HG02973 (cell line): ENCODE measurements around the gene ANKRD11.
"Not testable (repeated sequence)": the region's sequence is repeated elsewhere in the genome, so short reads cannot be mapped to it uniquely, and the experiment has no call there.

Experiments
- ATAC-seq: cut with Tn5 transposase; IDR thresholded peaks from one replicate; pipeline ENCODE4 v1.9.1; 2021; ENCODE audit warnings: moderate library complexity; ENCODE audit not compliant: unreplicated experiment

The ANKRD11 gene

GRCh38 chr16:89334988-89335802 lies 155.2 kb downstream of the ANKRD11 start:
- no peak for ATAC-seq

DNA sequence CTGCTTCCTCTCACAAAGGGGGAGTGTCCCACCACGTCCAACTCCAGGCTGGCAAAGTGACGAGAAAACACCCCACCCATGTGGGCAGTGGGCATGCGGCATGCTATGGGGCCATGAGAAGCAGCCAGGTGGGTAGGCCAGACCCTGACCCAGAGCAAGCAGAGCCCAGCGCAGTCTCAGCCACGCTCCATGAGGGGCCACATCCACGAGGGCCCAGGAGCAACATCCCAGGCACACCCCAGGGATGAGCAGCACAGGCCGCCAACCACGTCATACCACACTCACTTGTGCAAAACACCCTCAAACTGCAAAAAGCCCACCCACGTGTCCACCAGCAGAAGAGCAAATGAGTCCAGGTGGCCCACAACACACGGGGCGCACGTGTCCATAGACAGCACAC lies 155.9 kb downstream of the ANKRD11 start:
- no peak for ATAC-seq

GRCh38 chr16:89334050-89334449 lies 156.3 kb downstream of the ANKRD11 start:
- ATAC-seq, result no peak

DNA sequence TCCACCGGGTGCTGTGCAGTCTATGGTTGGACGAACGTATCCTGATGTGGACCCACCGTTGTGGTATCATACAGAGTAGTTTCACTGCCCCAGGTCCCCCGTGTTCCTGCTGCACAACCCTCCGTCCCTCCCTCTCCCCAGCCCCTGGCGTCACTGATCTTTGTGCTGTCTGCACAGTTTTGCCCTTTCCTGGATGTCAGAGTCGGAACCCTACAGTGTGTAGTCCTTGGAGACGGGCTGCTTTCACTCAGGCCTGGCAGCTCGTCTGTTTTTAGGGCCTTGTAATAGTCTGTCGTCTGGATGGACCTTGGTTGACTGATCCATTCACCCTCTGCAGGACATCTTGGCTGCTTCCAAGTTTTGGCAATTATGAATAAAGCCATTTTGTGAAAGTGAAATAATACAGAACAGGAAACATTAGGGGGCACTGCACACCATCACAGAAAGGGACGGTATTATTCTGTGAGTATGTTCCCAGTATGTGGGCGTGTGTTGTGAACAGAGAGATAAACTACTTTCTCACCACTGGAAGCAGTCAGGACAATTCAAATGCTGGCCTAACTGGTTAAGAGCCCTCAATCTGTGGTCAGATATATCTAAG lies 156.9 kb downstream of the ANKRD11 start:
- not testable (repeated sequence) for ATAC-seq

DNA sequence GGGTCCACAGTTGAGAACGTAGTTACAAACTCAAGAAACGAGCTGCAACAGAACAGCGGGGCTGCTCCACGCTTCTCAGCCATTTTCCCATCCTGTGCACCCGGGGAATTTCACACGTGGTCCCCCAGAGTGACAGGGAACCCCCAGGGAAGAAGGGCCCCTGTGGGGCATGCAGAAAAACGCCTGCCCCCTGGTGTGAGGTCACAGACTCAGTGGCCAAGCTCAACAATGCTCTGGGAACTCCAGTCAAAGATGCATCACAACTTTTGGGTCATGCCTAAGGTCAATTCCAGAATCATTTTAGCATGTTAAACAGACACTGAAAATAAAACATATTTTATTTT lies 157.5 kb downstream of the ANKRD11 start:
- ATAC-seq, result no peak

- no peak for ATAC-seq
Measured at GRCh38 chr16:89332243-89332901, 158.0 kb downstream of the ANKRD11 start.

DNA sequence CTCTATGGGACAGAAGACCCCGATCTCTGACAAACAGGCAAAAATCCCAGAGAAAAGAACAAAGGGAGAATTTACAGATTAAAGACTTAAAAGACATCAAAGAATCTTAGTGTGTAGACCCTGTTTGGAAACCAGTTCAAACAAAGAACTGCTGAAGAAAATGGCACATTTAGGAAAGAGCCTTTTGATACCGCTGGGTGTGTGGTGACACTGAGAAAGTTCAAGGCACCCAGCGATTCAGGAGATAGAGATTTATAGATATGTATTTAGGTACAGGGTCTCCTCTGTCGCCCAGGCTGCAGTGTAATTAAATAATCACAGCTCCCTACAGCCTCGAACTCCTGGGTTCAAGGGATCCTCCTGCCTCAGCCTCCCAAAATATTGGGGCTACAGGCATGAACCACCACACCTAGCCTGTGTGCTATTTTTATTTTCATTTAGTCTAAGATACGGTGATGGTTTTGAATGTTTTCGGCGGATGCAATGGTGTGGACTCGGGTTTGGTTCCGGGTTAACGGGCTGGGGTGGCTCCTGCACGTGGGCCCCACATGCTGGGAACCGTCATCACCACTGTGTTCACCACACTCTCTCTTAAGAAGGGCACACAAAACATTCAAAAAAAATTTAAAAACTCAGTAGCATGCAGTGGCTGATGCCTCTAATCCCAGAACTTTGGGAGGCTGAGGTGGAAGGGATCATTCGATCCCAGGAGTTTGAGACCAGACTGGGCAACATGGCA lies 158.8 kb downstream of the ANKRD11 start:
- no peak for ATAC-seq

DNA sequence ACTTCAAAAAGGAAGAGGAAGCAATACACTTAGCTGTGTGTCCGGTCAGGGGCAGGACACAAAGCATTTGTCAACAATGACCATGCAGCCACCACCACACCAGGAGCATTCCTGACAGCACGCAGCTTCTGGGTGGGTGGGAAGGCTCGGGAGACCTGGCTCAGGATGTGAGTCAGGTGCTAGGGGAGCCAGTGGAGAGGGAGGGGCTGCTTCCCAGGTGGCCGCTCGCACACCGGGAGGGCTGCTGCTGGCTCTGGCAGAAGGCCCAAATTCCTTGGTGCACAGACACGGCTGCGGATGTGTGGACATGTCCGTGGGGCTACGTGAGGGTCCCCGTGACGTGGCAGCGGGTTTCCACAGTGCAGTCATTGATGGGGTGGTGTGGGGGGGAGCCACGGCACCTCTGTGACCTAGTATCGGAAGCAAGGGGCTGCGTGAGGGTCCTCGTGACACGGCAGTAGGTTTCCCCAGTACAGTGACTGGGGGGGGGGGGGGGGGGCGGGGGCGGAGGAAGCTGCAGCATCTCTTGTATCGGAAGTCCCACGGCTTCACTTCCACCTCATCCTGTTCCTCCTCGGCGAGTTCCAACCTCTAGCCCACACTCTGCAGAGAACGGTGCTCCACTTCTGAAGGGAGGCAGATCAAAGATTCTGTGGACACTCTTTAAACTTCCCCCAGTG lies 160.0 kb downstream of the ANKRD11 start:
- ATAC-seq, result no peak

DNA sequence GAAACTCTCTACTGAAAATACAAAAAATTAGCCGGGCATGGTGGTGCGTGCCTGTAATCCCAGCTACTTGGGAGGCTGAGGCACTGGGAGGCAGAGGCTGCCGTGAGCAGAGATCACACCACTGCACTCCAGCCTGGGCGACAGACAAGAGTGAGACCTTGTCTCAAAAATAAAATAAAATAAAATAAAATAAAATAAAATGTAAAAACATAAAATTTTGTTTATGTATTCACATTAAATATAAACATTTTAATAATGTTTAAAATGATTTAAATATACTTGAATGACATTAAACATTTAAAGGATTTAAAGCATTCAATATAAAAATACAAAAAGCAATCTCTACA lies 160.6 kb downstream of the ANKRD11 start:
- ATAC-seq, result not testable (repeated sequence)

GRCh38 chr16:89328412-89329400 lies 161.7 kb downstream of the ANKRD11 start:
- ATAC-seq, result not testable (repeated sequence)

DNA sequence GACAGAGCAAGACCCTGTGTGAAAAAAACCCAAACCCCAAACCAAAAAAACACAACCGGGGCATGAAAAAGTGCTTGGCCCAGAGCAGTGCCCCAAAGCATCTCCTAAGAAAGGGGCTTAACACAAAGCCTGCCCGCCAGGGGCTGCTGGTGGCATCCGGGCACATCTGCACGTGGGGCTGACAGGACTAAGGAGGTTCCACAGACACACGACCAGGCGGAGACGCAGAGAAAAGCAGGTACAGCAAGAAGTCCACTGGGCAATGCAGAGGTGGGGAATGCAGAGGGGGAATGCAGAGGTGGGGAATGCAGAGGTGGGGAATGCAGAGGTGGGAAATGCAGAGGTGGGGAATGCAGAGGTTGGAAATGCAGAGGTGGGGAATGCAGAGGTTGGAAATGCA lies 163.6 kb downstream of the ANKRD11 start:
- no peak for ATAC-seq

DNA sequence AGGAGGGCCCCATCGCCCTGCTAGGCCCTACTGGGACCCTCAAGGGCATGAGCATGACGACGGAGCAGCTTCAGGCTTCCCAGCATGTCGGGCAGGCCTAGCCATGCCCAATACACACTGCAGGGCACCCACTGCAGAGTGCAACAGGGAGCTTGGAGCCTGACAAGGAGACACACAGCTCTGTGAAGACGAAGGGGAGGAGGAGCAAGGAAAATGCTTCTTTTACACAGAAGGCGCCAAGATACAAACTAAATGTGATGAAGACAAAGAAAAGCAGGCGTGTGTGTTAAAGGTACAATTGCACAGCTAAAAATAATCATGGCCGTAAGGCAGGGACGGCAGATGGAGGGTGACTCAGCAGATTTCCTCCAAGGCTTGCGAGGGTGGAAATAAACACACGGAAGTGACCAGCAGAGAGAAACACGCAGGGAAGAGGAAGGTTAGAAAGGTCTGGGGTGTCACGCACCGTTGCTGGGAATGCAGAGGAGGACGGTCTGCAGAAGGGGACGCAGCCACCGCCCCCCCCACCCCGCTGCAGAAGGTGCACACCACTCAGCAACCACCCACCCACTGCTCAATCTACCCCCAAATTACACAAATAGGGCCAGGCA lies 164.4 kb downstream of the ANKRD11 start:
- ATAC-seq, result no peak

DNA sequence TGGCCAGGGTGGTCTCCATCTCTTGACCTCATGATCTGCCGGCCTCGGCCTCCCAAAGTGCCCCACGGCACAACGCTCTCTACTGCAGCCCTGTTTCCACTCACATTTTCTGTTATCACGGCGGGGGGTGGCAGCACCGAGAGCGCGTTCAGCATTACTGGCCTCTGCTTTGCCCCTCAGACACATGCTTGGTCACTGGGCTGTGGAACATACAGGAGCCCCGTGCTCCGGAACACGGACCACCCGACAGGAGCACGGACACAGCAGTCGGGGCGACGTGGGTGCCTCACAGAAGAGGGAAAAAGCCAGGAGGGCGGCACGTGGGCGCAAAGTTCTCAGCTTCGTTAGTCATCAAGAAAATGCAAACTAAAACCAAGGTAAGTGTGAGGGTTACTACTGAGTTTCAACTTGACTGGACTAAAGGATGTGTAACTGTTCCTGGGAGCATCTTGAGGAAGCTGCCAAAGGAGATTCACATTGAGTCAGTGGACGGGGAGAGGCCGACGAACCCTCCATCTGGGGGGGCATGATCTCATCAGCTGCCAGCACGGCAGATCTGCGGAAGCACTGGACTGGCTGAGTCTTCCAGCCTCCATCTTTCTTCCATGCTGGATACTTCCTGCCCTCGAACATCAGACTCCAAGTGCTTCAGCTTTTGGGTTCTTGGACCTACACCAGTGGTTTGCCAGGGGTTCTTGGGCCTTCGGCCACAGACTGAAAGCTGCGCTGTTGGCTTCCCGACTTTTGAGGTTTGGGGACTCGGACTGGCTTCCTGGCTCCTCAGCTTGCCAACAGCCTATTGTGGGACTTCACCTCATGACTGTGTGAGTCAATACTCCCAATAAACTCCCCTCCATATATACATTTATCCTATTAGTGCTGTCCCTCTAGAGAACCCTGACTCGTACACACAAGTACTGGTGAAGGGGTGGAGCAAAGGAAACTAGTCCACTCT lies 166.0 kb downstream of the ANKRD11 start:
- peak; percentile 69 for ATAC-seq

DNA sequence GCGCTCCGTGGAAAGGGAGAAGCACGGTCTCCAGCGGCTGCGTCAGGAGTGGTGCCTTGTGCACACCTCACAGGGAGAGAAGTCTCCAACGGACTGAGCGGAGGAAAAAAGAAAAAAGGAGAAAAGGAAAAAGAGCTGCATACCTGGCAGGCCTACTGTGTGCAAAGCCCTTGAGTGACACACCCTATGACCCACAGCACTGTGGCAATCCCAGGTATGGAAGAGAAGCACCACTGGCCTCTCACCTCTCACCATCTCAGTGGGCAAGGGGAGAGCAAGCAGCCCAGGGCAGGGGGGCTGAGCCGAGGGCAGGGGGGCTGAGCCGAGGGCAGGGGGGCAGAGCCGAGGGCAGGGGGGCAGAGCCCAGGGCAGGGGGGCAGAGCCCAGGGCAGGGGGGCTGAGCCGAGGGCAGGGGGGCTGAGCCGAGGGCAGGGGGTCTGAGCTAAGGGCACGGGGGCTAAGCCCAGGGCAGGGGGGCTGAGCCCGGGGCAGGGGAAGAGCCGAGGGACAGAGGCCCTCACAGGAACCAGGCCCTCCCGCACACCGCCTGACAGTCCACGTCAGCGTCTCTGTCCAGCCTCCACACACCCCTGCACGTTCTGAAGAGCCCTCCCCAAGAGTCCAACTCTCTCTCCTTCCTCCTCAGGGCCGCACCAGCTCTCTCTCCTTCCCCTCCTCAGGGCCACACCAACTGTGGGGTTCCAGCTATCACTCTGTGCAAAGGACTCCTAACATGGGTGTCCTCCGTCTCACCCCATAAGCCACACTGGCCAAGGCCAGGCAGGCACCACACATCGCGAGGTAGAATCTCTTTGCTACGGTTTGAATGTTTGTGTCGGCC lies 167.0 kb downstream of the ANKRD11 start:
- no peak for ATAC-seq

DNA sequence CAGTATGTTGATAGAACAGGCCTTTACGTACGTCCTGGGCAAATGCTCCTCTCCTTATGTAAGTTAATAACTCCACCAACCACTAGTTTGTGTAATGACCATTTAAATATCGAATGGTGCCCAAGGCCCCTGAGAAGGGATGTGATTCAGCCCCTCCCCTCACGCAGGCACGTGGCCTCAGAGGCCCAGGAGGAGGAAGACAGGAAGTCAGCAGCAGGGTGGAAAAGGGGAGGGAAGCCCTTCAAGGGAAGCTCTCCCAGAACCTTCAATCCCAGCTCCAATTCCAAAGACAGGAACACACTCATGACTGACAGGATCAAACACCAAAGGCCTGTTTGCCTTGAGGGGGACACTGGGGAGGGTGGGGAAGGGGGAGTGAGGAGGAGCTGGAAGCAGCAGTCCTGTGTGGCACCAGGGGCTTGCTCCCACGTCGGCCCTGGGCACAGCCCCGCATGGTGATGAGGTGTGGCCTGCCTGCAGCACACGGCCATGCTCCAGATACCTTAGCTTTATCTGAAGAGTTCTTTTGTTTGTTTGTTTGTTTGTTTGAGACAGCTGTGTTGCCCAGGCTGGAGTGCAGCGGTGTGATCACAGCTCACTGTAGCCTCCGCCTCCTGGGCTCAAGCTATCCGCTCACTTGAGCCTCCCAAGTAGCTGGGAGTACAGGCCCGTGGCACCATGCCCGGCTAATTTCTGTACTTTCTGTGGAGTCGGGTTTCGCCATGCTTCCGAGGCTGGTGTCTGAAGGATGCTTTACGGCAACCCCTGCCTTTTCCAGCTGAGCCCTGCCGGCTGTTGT lies 167.8 kb downstream of the ANKRD11 start:
- no peak for ATAC-seq

DNA sequence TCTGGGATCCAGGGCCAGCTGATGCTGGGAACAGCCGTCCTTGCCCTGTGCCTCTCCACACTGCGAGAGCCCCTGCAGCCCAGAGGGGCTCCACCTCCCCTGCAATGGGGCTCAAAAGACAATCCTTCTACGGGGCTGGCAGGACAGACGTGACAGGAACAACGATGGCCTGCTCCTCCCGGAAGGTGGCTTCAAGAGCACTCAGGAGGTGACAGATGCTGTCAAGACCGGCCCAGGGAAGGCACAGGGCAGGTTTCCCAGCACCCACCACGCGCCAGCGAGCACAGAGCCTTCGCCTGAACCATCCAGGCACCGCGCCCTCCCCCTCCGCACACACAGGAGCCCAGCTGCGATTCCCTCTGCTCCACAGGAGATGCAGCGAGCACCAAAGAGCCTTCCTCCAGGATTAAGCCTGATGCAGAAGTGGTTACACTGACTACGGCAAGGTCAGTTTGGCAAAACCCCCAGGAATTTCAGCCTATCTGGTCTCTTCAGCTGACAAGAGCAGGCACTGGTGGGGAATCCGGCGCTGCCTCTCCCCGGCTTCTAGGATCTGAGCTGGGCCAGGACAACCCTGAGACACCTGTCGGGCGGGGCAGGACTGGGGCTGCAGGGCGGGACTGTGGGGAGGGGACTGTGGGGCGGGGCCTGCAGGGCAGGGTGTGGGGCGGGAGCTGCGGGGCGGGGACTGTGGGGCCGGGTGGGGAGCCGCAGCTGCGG lies 169.4 kb downstream of the ANKRD11 start:
- ATAC-seq, result no peak
